Right atrium auricular region (tissue), 2 donors: ENCODE results near the gene CACUL1. TPM values are rescaled to one million over a fixed set of nuclear protein-coding genes. Genes with fewer than 3 reads are reported as not detected.

Experiments used
- DNase-seq: peaks from one replicate; pipeline ENCODE4 v3.0.0-alpha.2; 2019; ENCODE audit warnings: low spot score
- H3K27ac ChIP-seq, 2 donors: fragments of 200-600 bp; sonication (generic); 1 replicate in 1 of 2; 2 replicates in 1 of 2; pipeline ENCODE4 v1.5.1; 2016 to 2019
- H3K27me3 ChIP-seq, 2 donors: fragments of 200-600 bp; sonication (generic); one replicate each; pipeline versions ENCODE4 v1.5.1 to v1.6.0; 2017 to 2019
- H3K36me3 ChIP-seq: fragments of 200-600 bp; sonication (generic); one replicate; pipeline ENCODE4 v1.5.1; 2016
- H3K4me1 ChIP-seq, 2 donors: fragments of 200-600 bp; sonication (generic); one replicate each; pipeline versions ENCODE4 v1.5.1 to v1.6.0; 2017 to 2019
- H3K4me3 ChIP-seq, 2 donors: fragments of 200-600 bp; sonication (generic); 1 replicate in 1 of 2; 2 replicates in 1 of 2; pipeline ENCODE4 v1.5.1; 2017 to 2019; ENCODE audit warnings: mild to moderate bottlenecking in 1 of 2, moderate library complexity in 1 of 2
- H3K9me3 ChIP-seq, 2 donors: fragments of 200-600 bp; sonication (generic); one replicate each; pipeline ENCODE4 v1.5.1; 2019
- total RNA-seq, 2 donors: library from RNA; depleted of rRNA; stranded (reverse); fragments of >200 nt; gene quantifications; one replicate each; pipeline ENCODE4 v1.1.0, GENCODE V29; 2016
- TF ChIP-seq, protein P1 (sequence below), 2 donors: fragments of 200-600 bp; sonication (generic); IDR thresholded peaks; one replicate each; pipeline ENCODE4 v1.5.1; 2019; ENCODE audit warnings: antibody characterized with exemption in 2 of 2

Gene CACUL1
- total RNA-seq, 2 donors from 2014 or later: 17.2 to 17.5 TPM

DNA sequence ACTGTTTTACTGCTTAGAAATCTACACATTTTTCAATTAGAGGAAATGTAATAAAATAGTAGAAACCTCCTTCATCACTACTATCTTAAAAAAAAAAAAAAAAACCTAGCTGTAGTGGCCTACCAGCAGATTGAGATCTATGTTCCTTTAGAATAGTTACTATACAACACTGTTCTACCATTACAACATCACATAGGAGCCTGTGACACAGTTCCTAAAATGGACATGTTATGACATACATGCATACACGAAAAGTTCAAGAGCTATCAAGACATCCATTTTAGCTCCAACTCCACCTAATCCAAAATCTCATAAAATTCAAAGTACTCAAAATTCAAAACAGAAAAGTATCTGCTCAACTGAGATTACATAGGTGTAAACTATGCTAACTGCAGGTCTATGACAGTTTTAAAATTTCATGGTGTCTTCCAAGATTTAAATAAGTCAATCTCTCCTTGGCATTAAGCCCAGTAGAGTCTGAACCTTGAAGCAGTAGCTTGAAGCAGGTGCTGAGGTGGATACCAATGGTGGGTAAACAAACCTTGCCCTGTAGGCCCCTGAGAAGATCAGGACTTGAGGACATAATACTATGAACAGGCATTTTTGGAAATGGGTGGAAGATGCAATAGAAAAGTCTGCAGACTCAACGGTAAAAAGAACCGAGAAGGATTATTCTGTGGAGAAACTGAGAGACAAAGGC lies 17.0 kb downstream of the CACUL1 start:
- no peak for DNase-seq
- peaks cover 0 to 65% of the 10 kb centered on the region in 2 donors for H3K4me1 ChIP-seq
- no peaks in the 10 kb centered on the region for H3K36me3 ChIP-seq
- no peak overlapping the region for H3K4me3 ChIP-seq
- no peaks in the 10 kb centered on the region for H3K27me3 ChIP-seq
- H3K9me3 ChIP-seq: no peaks in the 10 kb centered on the region
- H3K27ac ChIP-seq: no peak overlapping the region
- TF ChIP-seq, protein P1, sequence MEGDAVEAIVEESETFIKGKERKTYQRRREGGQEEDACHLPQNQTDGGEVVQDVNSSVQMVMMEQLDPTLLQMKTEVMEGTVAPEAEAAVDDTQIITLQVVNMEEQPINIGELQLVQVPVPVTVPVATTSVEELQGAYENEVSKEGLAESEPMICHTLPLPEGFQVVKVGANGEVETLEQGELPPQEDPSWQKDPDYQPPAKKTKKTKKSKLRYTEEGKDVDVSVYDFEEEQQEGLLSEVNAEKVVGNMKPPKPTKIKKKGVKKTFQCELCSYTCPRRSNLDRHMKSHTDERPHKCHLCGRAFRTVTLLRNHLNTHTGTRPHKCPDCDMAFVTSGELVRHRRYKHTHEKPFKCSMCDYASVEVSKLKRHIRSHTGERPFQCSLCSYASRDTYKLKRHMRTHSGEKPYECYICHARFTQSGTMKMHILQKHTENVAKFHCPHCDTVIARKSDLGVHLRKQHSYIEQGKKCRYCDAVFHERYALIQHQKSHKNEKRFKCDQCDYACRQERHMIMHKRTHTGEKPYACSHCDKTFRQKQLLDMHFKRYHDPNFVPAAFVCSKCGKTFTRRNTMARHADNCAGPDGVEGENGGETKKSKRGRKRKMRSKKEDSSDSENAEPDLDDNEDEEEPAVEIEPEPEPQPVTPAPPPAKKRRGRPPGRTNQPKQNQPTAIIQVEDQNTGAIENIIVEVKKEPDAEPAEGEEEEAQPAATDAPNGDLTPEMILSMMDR (IDR thresholded peaks at IDR 0.05): no peak

DNA sequence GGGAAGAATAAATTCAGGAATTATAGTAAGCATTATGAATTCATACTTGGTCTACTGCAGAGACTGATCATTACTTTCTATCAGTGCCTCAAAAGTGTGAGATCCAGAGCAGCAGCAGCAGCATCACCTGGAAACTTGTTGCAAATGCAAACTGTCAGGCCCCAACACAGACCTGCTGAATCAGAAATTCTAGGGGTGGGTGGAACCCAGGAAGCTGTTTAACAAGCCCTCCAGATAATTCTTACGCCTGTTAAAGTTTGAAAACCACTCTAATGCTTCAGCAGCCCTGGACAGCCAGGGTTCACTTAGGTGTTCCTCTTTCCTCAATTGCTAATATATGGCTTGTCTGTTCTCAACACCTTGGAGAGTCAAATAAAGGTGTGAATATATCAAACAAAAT lies 19.5 kb downstream of the CACUL1 start:
- DNase-seq: no peak
- Histone ChIP-seq H3K27ac (no peak overlapping the region), H3K36me3 (no peaks in the 10 kb centered on the region), H3K4me1 (peaks cover 0 to 72% of the 10 kb centered on the region in 2 donors), H3K4me3 (no peak overlapping the region), H3K27me3 (no peaks in the 10 kb centered on the region), H3K9me3 (no peaks in the 10 kb centered on the region)
- TF ChIP-seq, protein P1 (IDR thresholded peaks at IDR 0.05): no peak

DNA sequence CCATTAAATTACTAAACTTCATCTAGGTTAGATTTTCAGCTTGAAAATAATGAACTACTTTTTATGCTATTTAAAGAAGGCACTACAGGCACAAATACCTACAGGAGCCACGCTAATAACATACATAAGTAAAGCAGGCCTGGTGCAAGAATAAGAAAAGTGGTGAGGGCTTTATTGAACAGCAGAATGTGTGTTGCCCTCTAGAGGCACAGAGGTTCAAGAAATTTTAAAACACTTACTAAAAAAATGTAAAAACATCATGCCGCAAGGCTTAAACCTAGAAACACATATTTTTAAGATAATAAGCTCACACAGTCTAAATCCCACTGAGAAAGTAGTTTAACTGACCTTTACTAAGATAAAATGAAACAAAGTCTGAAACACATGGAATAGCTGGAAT lies 20.3 kb downstream of the CACUL1 start:
- H3K36me3 ChIP-seq: no peaks in the 10 kb centered on the region
- no peak overlapping the region for H3K4me3 ChIP-seq
- TF ChIP-seq, protein P1 (IDR thresholded peaks at IDR 0.05): no peak
- DNase-seq: no peak
- H3K27ac ChIP-seq: no peak overlapping the region
- peaks cover 0 to 77% of the 10 kb centered on the region in 2 donors for H3K4me1 ChIP-seq
- H3K27me3 ChIP-seq: no peaks in the 10 kb centered on the region
- no peaks in the 10 kb centered on the region for H3K9me3 ChIP-seq

DNA sequence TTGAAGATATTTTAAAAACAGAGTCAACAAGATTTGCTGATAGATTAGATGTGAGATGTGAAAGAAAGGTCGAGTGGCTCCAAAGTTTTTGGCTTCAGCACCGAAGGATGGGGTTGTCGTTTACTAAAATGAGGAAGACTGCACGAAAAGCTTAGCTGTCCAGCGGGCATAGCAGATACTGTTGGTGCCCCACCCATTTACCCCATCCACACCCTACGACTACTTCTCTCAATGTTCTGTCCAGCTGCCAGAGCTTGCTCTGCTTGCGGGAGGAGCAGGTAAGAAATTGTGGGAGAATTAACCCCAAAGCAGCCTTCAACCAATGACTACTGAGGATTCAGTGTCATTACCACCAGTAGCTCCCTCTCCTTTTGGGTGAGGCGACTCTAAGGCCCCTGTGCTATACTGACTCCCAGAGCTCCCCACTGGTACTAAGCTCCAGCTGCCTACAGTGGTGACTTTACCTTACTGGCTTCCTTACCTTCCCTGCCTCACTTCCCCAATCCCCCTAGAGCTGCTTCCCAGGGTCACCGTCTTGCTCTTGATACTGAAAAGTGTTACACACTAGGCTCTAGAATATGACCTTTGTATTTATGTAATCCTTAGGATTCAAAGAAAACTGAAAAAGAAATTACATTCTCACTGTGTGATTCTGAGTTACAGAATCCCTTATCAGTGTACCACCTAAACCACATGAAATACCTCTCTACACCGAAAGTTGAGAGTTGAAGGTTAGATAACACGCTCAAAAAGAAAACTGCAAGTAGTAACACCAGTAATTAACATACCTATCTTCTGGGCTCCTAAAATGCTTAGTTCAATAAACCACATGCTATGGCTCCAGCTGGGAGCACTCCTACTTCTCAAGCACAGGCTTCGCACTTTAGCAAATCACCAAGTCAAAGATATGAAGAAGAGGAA lies 22.3 kb downstream of the CACUL1 start:
- DNase-seq: no peak
- Histone ChIP-seq H3K36me3 (no peaks in the 10 kb centered on the region), H3K27ac (no peak overlapping the region), H3K27me3 (no peaks in the 10 kb centered on the region), H3K9me3 (no peaks in the 10 kb centered on the region), H3K4me3 (no peak overlapping the region), H3K4me1 (peaks cover 0 to 71% of the 10 kb centered on the region in 2 donors)
- TF ChIP-seq, protein P1 (IDR thresholded peaks at IDR 0.05): no peak

DNA sequence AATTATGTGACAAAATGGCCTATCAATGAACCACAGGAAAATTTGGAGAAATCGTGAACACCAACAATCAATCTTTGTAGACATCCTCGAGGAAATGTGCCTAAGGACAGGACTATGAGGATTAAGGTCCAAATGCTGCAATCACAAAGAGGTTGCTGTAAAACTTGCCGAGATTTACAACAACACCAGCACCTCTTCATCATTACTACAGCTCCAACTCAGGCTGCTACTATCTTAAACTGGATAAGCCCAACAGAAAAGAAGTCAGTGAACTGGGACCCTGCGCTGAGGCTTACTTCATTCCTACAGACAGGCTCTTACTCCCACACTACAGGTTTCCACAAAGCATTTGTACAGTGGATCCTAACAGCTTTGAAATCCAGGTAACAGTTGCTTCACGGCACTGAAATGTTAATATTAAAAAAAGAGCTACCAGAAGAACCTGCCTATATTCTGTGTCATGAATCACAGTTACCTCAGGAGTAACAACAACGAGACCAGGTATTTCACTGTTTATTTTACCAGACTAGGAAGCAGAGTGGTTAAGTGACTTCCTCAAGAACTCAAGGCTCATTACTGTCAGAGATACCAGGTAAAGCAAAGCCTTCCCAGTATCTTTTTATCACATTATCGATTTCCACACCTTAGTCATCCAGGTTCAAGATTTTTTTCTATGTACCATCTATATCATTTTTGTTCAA lies 23.9 kb downstream of the CACUL1 start:
- Histone ChIP-seq H3K4me3 (no peak overlapping the region), H3K27ac (no peak overlapping the region), H3K4me1 (peaks cover 0 to 67% of the 10 kb centered on the region in 2 donors), H3K9me3 (no peaks in the 10 kb centered on the region), H3K27me3 (no peaks in the 10 kb centered on the region), H3K36me3 (no peaks in the 10 kb centered on the region)
- TF ChIP-seq, protein P1 (IDR thresholded peaks at IDR 0.05): no peak
- no peak for DNase-seq
